Skin of body (tissue), 2 donors: ENCODE data around the gene TAT. TPM values are rescaled to one million over a fixed set of nuclear protein-coding genes. Genes with fewer than 3 reads are reported as not detected.
"Not testable (repeated sequence)": the region's sequence is repeated elsewhere in the genome, so short reads cannot be mapped to it uniquely, and the experiment has no call there.

Experiments
- DNase-seq: peaks from one replicate; lab custom pipeline; 2025; lab: John Stamatoyannopoulos, UW
- total RNA-seq: library from RNA; depleted of rRNA; stranded (reverse); fragments of >200 nt; gene quantifications from one replicate; pipeline ENCODE4 v1.2.3, GENCODE V29; 2014

Gene TAT
- total RNA-seq, 1 donor from 2014 or later: not detected

DNA sequence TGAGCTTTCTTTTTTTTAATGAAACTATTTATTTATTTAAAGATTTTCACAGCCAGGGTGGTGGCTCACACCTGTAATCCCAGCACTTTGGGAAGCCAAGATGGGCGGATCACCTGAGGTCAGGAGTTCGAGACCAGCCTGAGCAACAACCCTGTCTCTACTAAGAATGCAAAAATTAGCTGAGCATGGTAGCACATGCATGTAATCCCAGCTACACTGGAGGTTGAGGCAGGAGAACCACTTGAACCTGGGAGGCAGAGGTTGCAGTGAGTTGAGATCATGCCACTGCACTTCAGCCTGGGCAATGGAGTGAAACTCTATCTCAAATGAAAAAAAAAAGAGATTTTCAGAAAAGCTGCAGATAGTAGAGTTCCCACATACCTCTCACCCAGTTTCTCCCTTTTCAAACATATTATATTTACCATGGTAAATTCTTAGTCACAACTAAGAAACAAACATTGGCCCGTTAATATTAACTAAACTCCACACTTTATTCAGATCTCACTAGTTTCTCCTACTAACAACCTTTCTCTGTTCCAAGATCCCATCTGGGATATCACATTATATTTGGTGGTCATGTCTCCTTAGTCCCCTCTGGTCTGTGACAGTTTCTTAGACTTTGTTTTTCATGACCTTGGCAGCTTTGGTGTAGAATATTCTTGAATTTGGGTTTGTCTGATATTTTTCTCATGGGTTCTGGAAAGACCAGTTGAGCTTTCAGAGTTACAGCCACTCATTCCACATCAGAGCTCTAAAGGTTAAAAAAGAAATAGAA lies 7.8 kb upstream of the TAT start:
- DNase-seq: no peak

DNA sequence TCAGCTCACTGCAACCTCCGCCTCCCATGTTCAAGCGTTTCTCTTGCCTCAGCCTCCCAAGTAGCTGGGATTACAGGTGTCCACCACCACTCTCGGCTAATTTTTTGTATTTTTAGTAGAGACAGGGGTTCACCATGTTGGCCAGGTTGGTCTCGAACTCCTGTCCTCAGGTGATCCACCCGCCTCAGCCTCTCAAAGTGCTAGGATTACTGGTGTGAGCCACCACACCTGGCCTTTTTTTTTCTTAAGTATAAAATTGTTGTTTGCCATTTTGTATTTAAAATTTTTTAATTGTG lies 5.6 kb upstream of the TAT start:
- not testable (repeated sequence) for DNase-seq

DNA sequence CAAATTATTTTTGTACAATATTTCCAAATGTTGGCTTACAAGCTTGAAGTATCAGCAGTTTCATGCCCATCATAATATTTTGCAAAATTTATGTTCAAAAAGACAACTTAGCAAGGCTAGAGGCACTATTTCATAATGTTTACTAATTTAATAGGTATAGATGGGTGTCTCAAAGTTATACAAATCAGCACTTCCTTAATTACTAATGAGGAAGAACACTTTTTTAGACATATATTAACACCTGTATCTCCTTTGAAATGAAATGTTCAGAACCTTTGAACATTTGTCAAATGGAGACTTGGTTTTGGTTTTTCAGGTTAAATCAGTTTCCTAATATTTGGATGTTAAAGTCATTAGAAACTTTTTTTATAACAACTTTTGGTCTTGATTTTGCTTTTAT lies 2.2 kb downstream of the TAT start:
- DNase-seq: no peak

GRCh38 chr16:71573387-71574094 lies 3.4 kb downstream of the TAT start:
- DNase-seq: no peak

DNA sequence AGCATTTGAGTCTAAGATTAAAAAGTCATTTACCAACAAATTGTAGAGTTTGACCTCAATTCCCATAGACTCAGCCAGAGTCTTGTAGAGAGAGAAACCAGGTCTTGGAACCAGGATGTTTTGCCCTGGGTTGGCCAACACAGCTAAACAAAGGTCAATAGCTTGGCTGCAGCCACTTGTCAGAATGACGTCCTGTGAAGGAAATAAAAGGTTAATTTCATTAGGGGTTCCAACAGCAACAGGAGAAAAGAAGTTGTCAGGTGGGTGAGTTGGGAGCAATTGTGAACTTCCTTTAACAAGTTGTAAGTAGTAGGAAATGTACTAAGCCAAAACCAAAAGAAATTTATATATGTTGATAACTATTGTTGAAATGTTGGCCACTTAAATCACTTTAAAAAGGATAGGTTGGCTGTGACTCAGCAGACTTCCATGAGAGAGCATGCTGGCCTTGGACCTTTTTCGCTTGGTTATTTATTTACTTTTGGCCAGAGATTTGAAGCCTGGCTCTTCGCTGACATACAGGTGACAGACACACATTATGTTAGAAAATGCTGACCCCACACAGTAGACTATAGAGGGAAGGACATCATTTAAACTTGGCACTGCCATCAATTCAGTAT lies 4.3 kb downstream of the TAT start:
- DNase-seq: no peak

DNA sequence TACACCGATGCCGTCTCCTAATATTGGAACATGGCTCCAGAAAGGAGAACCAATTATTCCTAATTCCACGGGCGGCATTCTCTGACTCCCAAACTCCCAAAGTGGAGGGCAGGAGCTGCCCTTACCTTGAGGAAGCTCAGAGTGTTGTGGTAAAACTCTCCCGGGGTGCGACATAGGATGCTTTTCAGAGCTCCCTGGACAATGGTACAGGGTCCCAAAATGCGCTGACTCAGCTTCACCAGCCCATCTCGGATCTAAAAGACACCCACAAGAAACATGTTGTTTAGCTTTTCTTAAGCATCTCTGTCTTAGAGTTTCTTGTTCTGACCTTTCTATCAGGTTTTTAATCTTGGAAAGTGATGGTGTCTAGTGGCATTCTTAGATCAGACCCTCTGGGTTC lies 6.7 kb downstream of the TAT start:
- DNase-seq: no peak

DNA sequence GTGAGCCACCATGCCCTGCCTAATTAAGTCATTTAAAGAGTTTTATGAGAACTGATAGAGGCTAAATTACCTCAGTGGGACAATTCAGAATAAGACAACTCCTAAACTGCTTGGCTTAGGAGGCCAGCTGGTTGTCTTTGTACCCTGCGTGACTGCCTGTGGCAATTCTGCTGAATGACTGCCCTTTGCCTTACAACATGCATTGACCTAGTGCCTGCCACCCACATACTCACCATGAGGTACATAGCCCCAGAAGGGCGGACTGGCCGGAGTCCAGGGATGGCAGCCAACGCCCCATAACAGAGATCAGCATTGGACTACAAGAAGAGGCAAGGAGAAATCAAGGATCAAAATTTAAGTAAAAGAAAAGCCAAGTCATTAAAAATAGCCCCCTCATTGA lies 7.3 kb downstream of the TAT start:
- DNase-seq: no peak

DNA sequence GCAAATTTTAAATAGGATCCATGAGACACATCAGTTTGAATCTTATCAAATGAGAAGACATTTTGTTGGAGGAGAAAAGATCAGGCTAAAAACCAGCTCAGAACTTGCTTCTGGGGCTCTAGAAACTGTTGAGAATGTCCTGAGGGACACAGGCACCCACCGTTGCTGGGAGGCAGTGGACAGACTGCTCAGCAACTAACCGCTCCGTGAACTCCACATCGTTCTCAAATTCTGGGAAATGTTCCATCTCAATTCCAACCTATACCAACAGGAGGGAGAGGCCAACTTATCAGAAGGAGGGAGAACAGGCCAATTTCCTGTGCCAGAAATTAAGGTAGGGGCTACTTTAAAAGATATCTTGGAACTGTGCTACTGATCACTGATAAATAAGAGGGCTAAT lies 8.3 kb downstream of the TAT start:
- no peak for DNase-seq

DNA sequence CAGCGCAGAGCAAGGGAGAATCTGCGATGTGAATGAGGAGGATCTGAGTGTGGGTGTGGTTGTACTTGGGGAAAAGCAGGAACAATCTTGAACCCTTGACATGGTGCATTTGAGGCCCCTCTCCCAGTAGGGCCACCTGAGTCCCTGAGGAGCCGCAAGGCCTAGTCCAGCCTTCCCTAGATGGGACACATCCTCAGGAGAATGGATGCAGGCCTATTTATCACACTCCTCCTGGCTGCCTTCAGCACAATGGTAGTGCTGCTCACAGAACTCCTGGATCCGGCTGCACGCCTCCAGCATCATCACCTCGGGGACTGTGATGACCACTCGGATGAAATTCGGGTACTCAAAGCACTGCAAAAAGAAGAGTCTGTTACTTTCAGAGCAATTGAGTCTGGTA lies 9.0 kb downstream of the TAT start:
- no peak for DNase-seq

- DNase-seq: no peak
Measured at GRCh38 chr16:71565812-71566700, 10.8 kb downstream of the TAT start.

GRCh38 chr16:71564335-71564967 lies 12.4 kb downstream of the TAT start:
- DNase-seq: no peak

GRCh38 chr16:71562552-71562951 lies 14.3 kb downstream of the TAT start:
- DNase-seq: no peak

- DNase-seq: not testable (repeated sequence)
Measured at GRCh38 chr16:71561886-71562285, 15.0 kb downstream of the TAT start.

GRCh38 chr16:71559855-71560254 lies 17.0 kb downstream of the TAT start:
- DNase-seq: no peak

GRCh38 chr16:71557954-71558582 lies 18.8 kb downstream of the TAT start:
- no peak for DNase-seq

DNA sequence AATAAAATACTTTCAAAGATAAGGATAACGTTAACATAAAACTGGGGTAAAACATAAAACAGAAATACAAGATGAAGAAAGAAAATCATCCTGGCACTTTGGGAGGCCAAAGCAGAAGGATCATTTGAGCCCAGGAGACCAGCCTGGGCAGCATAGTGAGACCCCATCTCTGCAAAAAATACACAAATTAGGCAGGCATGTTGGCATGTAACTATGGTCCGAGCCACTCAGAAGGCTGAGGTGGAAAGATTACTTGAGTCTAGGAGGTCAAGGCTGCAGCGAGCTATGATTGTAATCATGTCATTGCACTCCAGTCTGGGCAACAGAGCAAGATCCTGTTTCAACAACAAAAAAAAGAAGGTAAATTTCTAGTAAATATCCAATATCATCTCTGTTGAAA lies 19.6 kb downstream of the TAT start:
- DNase-seq: no peak

GRCh38 chr16:71555230-71555891 lies 21.5 kb downstream of the TAT start:
- DNase-seq: no peak

DNA sequence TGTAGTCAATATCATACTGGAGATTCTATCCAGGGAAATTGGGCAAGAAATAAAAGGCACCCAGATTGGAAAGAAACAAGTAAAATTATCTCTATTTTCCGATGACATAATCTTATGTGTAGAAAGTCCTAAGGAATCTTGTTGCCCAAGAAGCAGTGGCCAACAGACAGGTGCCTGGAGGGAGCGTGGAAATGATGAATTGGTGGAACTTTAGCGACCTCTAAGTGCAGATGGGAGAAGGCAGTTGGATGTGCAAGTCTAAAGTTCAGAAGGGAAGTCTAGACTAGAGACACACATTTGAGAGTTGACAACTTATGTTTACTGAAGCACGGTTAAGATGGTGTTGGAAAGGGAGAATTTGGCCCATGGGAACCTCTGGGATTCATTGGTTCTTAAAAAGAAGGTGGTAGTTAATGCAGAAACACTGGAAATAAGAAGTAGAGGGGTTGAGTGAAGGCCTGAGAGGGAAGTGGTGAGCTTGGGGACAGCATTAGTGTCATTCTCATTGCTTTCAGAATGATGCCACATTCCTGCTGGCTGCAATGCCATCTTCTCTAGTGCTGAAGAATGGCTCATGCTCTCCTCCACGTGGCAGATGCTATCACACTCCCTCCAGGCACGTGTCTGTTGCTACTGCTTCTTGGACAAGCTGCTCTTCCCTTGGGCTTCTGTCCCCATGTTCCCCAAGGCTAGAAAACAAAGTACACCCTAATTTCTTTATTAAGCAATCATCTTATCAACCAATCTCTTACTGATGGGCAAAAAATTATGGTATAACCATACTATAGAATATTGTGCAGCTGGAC lies 24.0 kb downstream of the TAT start:
- no peak for DNase-seq

DNA sequence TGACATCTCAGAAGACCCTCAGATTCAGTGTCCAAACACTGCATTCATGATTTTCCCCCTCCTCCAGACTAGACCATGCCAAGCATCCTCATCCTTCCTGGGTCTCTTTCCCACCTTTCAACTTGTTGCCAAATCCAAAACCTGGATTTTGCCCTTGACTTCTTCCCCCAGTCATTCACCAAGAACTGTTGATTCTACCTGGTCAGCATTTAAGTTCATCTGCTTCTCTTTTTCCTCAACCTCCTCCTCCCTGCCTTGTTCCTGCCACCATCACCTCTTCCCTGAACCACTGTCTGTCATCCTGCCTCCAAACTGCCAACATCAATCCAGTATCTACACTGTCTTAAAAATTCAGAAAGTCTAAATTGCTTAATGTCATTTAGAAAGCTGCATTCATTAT lies 29.7 kb downstream of the TAT start:
- DNase-seq: no peak
